Neuronal stem cell (in vitro differentiated cells): ENCODE data around the gene SH2D7.
"Not testable (repeated sequence)": the region's sequence is repeated elsewhere in the genome, so short reads cannot be mapped to it uniquely, and the experiment has no call there.

Experiments used
- DNase-seq: peaks from one replicate; pipeline ENCODE4 v3.0.0-alpha.2; 2013; ENCODE audit warnings: low spot score
- H2AFZ ChIP-seq: one replicate; pipeline ENCODE4 v1.6.1; 2013; ENCODE audit warnings: mild to moderate bottlenecking, low read length, inconsistent platforms
- H2AK5ac ChIP-seq: 2 replicates; pipeline ENCODE4 v1.6.1; 2013; ENCODE audit warnings: low read depth, mild to moderate bottlenecking, inconsistent platforms, low read length, moderate library complexity, mixed read lengths
- H2BK120ac ChIP-seq: 2 replicates; pipeline ENCODE4 v1.6.1; 2013; ENCODE audit warnings: low read depth, mild to moderate bottlenecking, inconsistent platforms, low read length, moderate library complexity, mixed read lengths
- H2BK12ac ChIP-seq: one replicate; pipeline ENCODE4 v1.6.1; 2013; ENCODE audit warnings: low read length, inconsistent platforms
- H2BK15ac ChIP-seq: 2 replicates; pipeline ENCODE4 v1.6.1; 2013; ENCODE audit warnings: mild to moderate bottlenecking, low read length, inconsistent platforms, mixed read lengths
- H2BK5ac ChIP-seq: one replicate; pipeline ENCODE4 v1.6.1; 2013; ENCODE audit warnings: inconsistent platforms, mild to moderate bottlenecking, low read length, moderate library complexity
- H3K14ac ChIP-seq: one replicate; pipeline ENCODE4 v1.6.1; 2013; ENCODE audit warnings: low read length, inconsistent platforms
- H3K18ac ChIP-seq: 2 replicates; pipeline ENCODE4 v1.6.1; 2013; ENCODE audit warnings: low read length, inconsistent platforms
- H3K23ac ChIP-seq: 2 replicates; pipeline ENCODE4 v1.6.1; 2013; ENCODE audit warnings: low read depth, mild to moderate bottlenecking, mixed read lengths, low read length, inconsistent platforms; ENCODE audit not compliant: poor library complexity
- H3K27ac ChIP-seq: replicated peaks from 3 replicates; pipeline ENCODE4 v1.5.1; 2013; ENCODE audit warnings: low read length, inconsistent platforms
- H3K27me3 ChIP-seq, 3 experiments: 2 replicates each; pipeline ENCODE4 v1.6.1; 2013; ENCODE audit warnings: low read length in 3 of 3, mild to moderate bottlenecking in 2 of 3, inconsistent platforms in 1 of 3, low read depth in 1 of 3, mixed read lengths in 1 of 3, moderate library complexity in 1 of 3; ENCODE audit not compliant: control insufficient read depth in 3 of 3, insufficient read depth in 3 of 3
- H3K36me3 ChIP-seq, 2 donors: replicated peaks in 1 of 2; 2 replicates each; pipeline ENCODE4 v1.6.1; 2013; ENCODE audit warnings: low read length in 2 of 2; ENCODE audit not compliant: control insufficient read depth in 2 of 2, insufficient read depth in 2 of 2
- H3K4ac ChIP-seq: 2 replicates; pipeline ENCODE4 v1.6.1; 2013; ENCODE audit warnings: inconsistent platforms, mild to moderate bottlenecking, low read length, moderate library complexity
- H3K4me1 ChIP-seq, 2 donors: 1 replicate in 1 of 2; 2 replicates in 1 of 2; pipeline ENCODE4 v1.6.1; 2013; ENCODE audit warnings: low read length in 2 of 2, low read depth in 1 of 2; ENCODE audit not compliant: control insufficient read depth in 2 of 2, insufficient read depth in 1 of 2
- H3K4me2 ChIP-seq: one replicate; pipeline ENCODE4 v1.6.1; 2013; ENCODE audit warnings: mild to moderate bottlenecking, low read length, inconsistent platforms; ENCODE audit not compliant: insufficient read depth, poor library complexity, severe bottlenecking
- H3K4me3 ChIP-seq, 2 donors: 2 replicates each; pipeline ENCODE4 v1.5.1; 2013; ENCODE audit warnings: low read length in 2 of 2, mild to moderate bottlenecking in 2 of 2, inconsistent platforms in 1 of 2, moderate library complexity in 1 of 2
- H3K79me1 ChIP-seq: one replicate; pipeline ENCODE4 v1.6.1; 2013; ENCODE audit warnings: low read depth, mild to moderate bottlenecking, inconsistent platforms, low read length, moderate library complexity
- H3K9ac ChIP-seq: one replicate; pipeline ENCODE4 v1.6.1; 2013; ENCODE audit warnings: mild to moderate bottlenecking, low read depth, low read length, inconsistent platforms; ENCODE audit not compliant: poor library complexity
- H3K9me3 ChIP-seq, 2 donors: replicated peaks in 1 of 2; 2 replicates each; pipeline versions ENCODE3 to v1.6.1; 2013; ENCODE audit warnings: low read length in 2 of 2, mild to moderate bottlenecking in 2 of 2, inconsistent platforms in 1 of 2, low read depth in 1 of 2, mixed read lengths in 1 of 2, moderate library complexity in 1 of 2; ENCODE audit not compliant: control insufficient read depth in 2 of 2, insufficient read depth in 1 of 2
- H4K8ac ChIP-seq: one replicate; pipeline ENCODE4 v1.6.1; 2013; ENCODE audit warnings: low read depth, mild to moderate bottlenecking, inconsistent platforms, low read length, moderate library complexity
- H4K91ac ChIP-seq: one replicate; pipeline ENCODE4 v1.6.1; 2013; ENCODE audit warnings: low read length, low read depth, mild to moderate bottlenecking, inconsistent platforms; ENCODE audit not compliant: poor library complexity
- WGBS, 2 donors: extraction: QIAGEN DNeasy Blood & Tissue Kit; methylation state at CpG; one replicate each; pipeline ENCODE4 v1.1.7; 2013; ENCODE audit warnings: missing lambda C conversion rate in 2 of 2, mixed read lengths in 1 of 2; ENCODE audit not compliant: insufficient read length in 2 of 2, insufficient replicate concordance in 1 of 2; ENCODE audit errors: extremely low coverage in 2 of 2; 5-methylcytosine and 5-hydroxymethylcytosine counted together

Gene SH2D7

DNA sequence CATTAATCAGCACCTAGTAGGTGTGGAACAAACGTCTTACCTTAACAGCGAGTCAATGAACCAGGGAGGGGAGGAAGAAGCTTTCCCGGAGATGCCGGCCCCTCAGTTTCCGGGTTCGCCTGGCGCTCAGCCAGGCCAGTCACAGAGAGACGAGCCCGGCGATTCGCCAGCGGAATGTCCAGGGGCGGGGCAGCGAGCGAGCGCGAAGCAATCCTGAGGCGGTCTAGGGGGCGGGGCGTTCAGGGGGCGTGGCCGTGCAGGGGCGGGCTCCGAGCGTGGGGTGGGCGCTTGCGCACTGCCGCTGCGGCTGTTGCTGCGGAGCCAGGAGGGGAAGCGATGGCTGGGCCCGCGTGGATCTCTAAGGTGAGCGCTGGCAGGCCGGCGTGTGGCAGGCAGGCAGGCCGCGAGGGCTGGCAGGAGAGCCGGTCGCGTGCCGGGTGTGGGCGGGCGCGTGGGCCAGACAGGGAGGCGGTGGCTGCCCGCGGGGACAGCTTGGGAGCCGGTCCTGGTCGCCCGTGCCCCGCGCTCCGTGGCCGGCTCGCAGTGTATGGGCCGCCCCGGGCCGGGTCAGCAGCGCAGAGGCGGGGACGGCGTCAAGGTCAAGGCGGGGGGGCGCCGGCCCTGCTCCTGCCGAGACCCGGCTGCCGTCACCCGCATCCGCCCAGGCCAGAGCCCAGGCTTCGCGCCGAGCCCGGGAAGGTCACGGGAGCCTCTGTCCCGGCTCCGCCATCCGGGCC is 56.9 kb downstream of the SH2D7 start, which contains the start of gene IDH3A:
Gene IDH3A (plus strand): TSS at position 295 of the 737 bp plus-strand sequence. CDS start 42 bp downstream, at position 337.
- H3K23ac ChIP-seq = peak within 1 kb of the TSS; percentile 76
- no peak within 1 kb of the TSS for H2BK120ac ChIP-seq
- peak within 1 kb of the TSS; percentile 93 for H3K18ac ChIP-seq
- H4K8ac ChIP-seq = no peak within 1 kb of the TSS
- H3K14ac ChIP-seq = peak within 1 kb of the TSS; percentile 97
- H3K9me3 ChIP-seq = no peaks in the 10 kb centered on the region
- H2BK5ac ChIP-seq = no peak within 1 kb of the TSS
- H3K36me3 ChIP-seq = no peaks in the 10 kb centered on the region
- H2AK5ac ChIP-seq = no peak within 1 kb of the TSS
- peak within 1 kb of the TSS; percentile 90 to 98 for H3K4me3 ChIP-seq
- H2AFZ ChIP-seq = peak within 1 kb of the TSS; percentile 99
- no peak within 1 kb of the TSS for H2BK12ac ChIP-seq
- H3K4me1 ChIP-seq = peaks cover 3 to 6% of the 10 kb centered on the region in 2 donors
- DNase-seq = peak; percentile 95
- no peak within 1 kb of the TSS for H4K91ac ChIP-seq
- H3K4me2 ChIP-seq = peak within 1 kb of the TSS; percentile 66
- no peak within 1 kb of the TSS for H3K4ac ChIP-seq
- WGBS, 2 donors = no CpG with 5 or more reads among the region's 79 CpGs
- peaks cover 0 to 10% (median 0%) of the 10 kb centered on the region in 3 experiments for H3K27me3 ChIP-seq
- no peaks in the 10 kb centered on the region for H3K79me1 ChIP-seq
- H3K9ac ChIP-seq = peak within 1 kb of the TSS; percentile 99
- H3K27ac ChIP-seq = no peak within 1 kb of the TSS
- H2BK15ac ChIP-seq = no peak within 1 kb of the TSS

DNA sequence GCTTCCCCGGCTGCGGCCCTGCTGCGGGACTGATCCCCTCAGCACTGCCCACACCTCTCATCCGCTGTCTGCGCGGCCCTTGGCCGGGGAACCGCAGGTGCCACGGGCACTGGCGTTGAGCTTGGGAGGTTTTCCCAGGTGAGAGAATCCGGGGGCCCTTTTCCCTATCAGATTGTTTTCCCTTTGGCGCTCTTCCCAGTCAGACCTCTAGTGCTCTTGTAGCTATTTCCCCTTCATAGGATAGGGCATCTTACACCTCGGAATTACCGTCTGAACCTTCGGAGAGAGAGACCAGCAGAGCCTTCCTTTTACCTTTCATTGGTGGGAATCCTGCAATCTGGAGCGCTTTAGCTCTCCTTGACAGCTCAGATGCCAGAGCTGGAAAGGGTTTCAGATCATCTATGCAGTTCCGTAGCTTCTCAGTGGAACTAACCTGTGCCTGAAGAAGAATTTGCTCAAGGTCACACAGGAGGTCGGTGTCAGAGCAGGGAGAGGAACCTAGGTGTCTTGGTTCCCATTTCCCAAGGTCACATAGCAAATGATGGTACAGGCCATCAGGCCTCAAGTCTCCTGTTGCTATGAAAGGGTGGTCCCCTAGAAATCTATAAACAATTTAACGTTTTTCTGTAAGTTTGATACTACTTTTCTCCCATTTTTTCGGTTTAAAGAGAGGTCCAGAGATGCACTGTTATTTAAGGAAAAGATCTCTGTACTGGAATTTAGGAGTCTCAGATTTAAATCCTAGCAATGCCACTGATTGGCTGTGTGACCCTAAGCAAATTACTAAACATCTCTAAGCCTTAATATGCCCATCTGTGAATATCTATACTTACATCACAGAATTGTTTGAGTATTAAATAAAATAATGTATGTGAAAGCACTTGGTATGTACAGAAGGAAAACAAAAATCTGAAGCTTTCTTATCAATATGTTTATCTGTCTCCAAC is 57.7 kb downstream of the SH2D7 start:
- no peak overlapping the region for H4K91ac ChIP-seq
- peak overlapping the region; percentile 66 for H3K4me2 ChIP-seq
- H3K4me1 ChIP-seq = peaks cover 3 to 6% of the 10 kb centered on the region in 2 donors
- peak overlapping the region; percentile 76 for H3K23ac ChIP-seq
- H2AK5ac ChIP-seq = no peak overlapping the region
- H3K9ac ChIP-seq = peak overlapping the region; percentile 99
- H3K27ac ChIP-seq = no peak overlapping the region
- no peak overlapping the region for H2BK5ac ChIP-seq
- H3K14ac ChIP-seq = peak overlapping the region; percentile 97
- H2AFZ ChIP-seq = peak overlapping the region; percentile 99
- no peak overlapping the region for H3K4ac ChIP-seq
- peak overlapping the region; percentile 3 for H3K18ac ChIP-seq
- DNase-seq = no peak
- no peak overlapping the region for H2BK15ac ChIP-seq
- no peak overlapping the region for H2BK120ac ChIP-seq
- WGBS, 2 donors = no CpG with 5 or more reads among the region's 20 CpGs
- H4K8ac ChIP-seq = no peak overlapping the region
- peak overlapping the region; percentile 90 to 98 for H3K4me3 ChIP-seq
- no peaks in the 10 kb centered on the region for H3K9me3 ChIP-seq
- no peaks in the 10 kb centered on the region for H3K36me3 ChIP-seq
- H3K79me1 ChIP-seq = no peaks in the 10 kb centered on the region
- H2BK12ac ChIP-seq = no peak overlapping the region
- H3K27me3 ChIP-seq = peaks cover 0 to 10% (median 0%) of the 10 kb centered on the region in 3 experiments

GRCh38 chr15:78151075-78151474 is 58.7 kb downstream of the SH2D7 start:
- WGBS, 2 donors = no CpG with 5 or more reads among the region's 8 CpGs
- not testable (repeated sequence) for H4K91ac ChIP-seq, H3K23ac ChIP-seq, H3K14ac ChIP-seq, H2BK5ac ChIP-seq, H3K27ac ChIP-seq, H3K36me3 ChIP-seq, H2BK120ac ChIP-seq, H3K27me3 ChIP-seq, H3K9ac ChIP-seq, H3K4me2 ChIP-seq, H4K8ac ChIP-seq, H2AK5ac ChIP-seq, H2AFZ ChIP-seq, H3K79me1 ChIP-seq, DNase-seq, H3K18ac ChIP-seq, H2BK12ac ChIP-seq, H3K4me1 ChIP-seq, H3K9me3 ChIP-seq, H2BK15ac ChIP-seq, H3K4me3 ChIP-seq, H3K4ac ChIP-seq
